ENCODE data around the gene CARS2. TPM values are rescaled to one million over a fixed set of nuclear protein-coding genes. Genes with fewer than 3 reads are reported as not detected.

Gene CARS2
- total RNA-seq, 3 donors from 2014 or later (not counting 1 experiment from before 2014, with no cell fraction given), result 65.3 to 77.3 (median 73.0) TPM

- 82% methylated on average over 16 of the region's 16 CpGs for WGBS (ENCODE audit: insufficient coverage)
- ATAC-seq, result no peak
- Mint-ChIP-seq H3K27me3 (ENCODE audit: low read depth in 2 of 2) (no peaks in the 10 kb centered on the region), H3K27ac (no peak overlapping the region), H3K4me3 (no peak overlapping the region), H3K36me3 (no peaks in the 10 kb centered on the region), H3K9me3 (no peaks in the 10 kb centered on the region), H3K4me1 (peaks cover 0 to 2% of the 10 kb centered on the region in 2 donors)
- no peaks in the 10 kb centered on the region for H3K9me3 ChIP-seq (ENCODE audit: control insufficient read depth, insufficient read depth, low read length)
- H3K36me3 ChIP-seq (ENCODE audit: control insufficient read depth, insufficient read depth, low read length), result peaks cover 39% of the 10 kb centered on the region
- no peak overlapping the region for H3K4me3 ChIP-seq (ENCODE audit: low read length)
- no peak for TF ChIP-seq CTCF (IDR thresholded peaks at IDR 0.05)
- peaks cover 25% of the 10 kb centered on the region for H3K4me1 ChIP-seq (ENCODE audit: control insufficient read depth, insufficient read depth, low read length)
- H3K27me3 ChIP-seq (ENCODE audit: control insufficient read depth, insufficient read depth, low read length), result no peaks in the 10 kb centered on the region
- no peak overlapping the region for H3K27ac ChIP-seq (ENCODE audit: low read length)
- DNase-seq, result no peak
- intact Hi-C loops (cut with micrococcal nuclease), result no loop called here
Observed at GRCh38 chr13:110648146-110648819, 57.6 kb downstream of the CARS2 start.

GRCh38 chr13:110647365-110647737 lies 58.6 kb downstream of the CARS2 start:
- no peaks in the 10 kb centered on the region for H3K9me3 Mint-ChIP-seq
- H3K27ac Mint-ChIP-seq, result no peak overlapping the region
- H3K4me3 Mint-ChIP-seq, result no peak overlapping the region
- intact Hi-C loops (cut with micrococcal nuclease), result no loop called here
- H3K27me3 Mint-ChIP-seq (ENCODE audit: low read depth in 2 of 2), result no peaks in the 10 kb centered on the region
- H3K36me3 Mint-ChIP-seq, result no peaks in the 10 kb centered on the region
- no peak overlapping the region for H3K27ac ChIP-seq (ENCODE audit: low read length)
- no peak for TF ChIP-seq CTCF (IDR thresholded peaks at IDR 0.05)
- peaks cover 41% of the 10 kb centered on the region for H3K36me3 ChIP-seq (ENCODE audit: control insufficient read depth, insufficient read depth, low read length)
- DNase-seq (no peak), ATAC-seq (no peak)
- no peaks in the 10 kb centered on the region for H3K4me1 Mint-ChIP-seq
- H3K4me3 ChIP-seq (ENCODE audit: low read length), result no peak overlapping the region
- 91% methylated on average over 10 of the region's 10 CpGs for WGBS (ENCODE audit: insufficient coverage)
- no peaks in the 10 kb centered on the region for H3K9me3 ChIP-seq (ENCODE audit: control insufficient read depth, insufficient read depth, low read length)
- H3K27me3 ChIP-seq (ENCODE audit: control insufficient read depth, insufficient read depth, low read length), result no peaks in the 10 kb centered on the region
- peaks cover 19% of the 10 kb centered on the region for H3K4me1 ChIP-seq (ENCODE audit: control insufficient read depth, insufficient read depth, low read length)

- H3K27me3 ChIP-seq (ENCODE audit: control insufficient read depth, insufficient read depth, low read length), result no peaks in the 10 kb centered on the region
- no peak overlapping the region for H3K27ac Mint-ChIP-seq
- H3K4me1 ChIP-seq (ENCODE audit: control insufficient read depth, insufficient read depth, low read length), result peaks cover 13% of the 10 kb centered on the region
- H3K27ac ChIP-seq (ENCODE audit: low read length), result no peak overlapping the region
- H3K4me3 ChIP-seq (ENCODE audit: low read length), result no peak overlapping the region
- WGBS (ENCODE audit: insufficient coverage), result 97% methylated on average over 29 of the region's 29 CpGs
- H3K9me3 Mint-ChIP-seq, result no peaks in the 10 kb centered on the region
- H3K27me3 Mint-ChIP-seq (ENCODE audit: low read depth in 2 of 2), result no peaks in the 10 kb centered on the region
- ATAC-seq, result no peak
- no peaks in the 10 kb centered on the region for H3K4me1 Mint-ChIP-seq
- intact Hi-C loops (cut with micrococcal nuclease), result no loop called here
- no peak overlapping the region for H3K4me3 Mint-ChIP-seq
- no peaks in the 10 kb centered on the region for H3K36me3 Mint-ChIP-seq
- TF ChIP-seq CTCF (IDR thresholded peaks at IDR 0.05), result no peak
- H3K36me3 ChIP-seq (ENCODE audit: control insufficient read depth, insufficient read depth, low read length), result peaks cover 47% of the 10 kb centered on the region
- no peak for DNase-seq
- no peaks in the 10 kb centered on the region for H3K9me3 ChIP-seq (ENCODE audit: control insufficient read depth, insufficient read depth, low read length)
Observed at GRCh38 chr13:110646442-110647364, 59.2 kb downstream of the CARS2 start.

All from natural killer cell (primary cell).